SK-N-SH treated with all-trans-retinoic acid at 6 μM for 48 hours (cell line): ENCODE measurements around the gene SLC26A8.

Experiments used
- ATAC-seq: fragments of 200-7000 bp; cut with Tn5 transposase; 3 replicates; pipeline ENCODE4 v1.9.1; 2020; ENCODE audit warnings: mild to moderate bottlenecking, moderate library complexity
- BACH2 ChIP-seq: fragments of 250-450 bp; sonication (Bioruptor Pico); IDR thresholded peaks from 2 replicates; pipeline ENCODE4 v1.9.0; 2021; ENCODE audit warnings: mild to moderate bottlenecking, borderline replicate concordance
- CSDC2 ChIP-seq: fragments of 250-450 bp; sonication (Bioruptor Pico); IDR thresholded peaks from 2 replicates; pipeline ENCODE4 v1.5.0; 2020; ENCODE audit warnings: mild to moderate bottlenecking, moderate library complexity
- ESRRG ChIP-seq: fragments of 250-450 bp; sonication (Bioruptor Pico); IDR thresholded peaks from 2 replicates; pipeline ENCODE4 v1.6.1; 2021; ENCODE audit warnings: mild to moderate bottlenecking
- GLIS3 ChIP-seq: fragments of 250-450 bp; sonication (Bioruptor Pico); IDR thresholded peaks from 2 replicates; pipeline ENCODE4 v1.5.0; 2020; ENCODE audit warnings: mild to moderate bottlenecking, moderate library complexity
- ISL1 ChIP-seq: fragments of 250-450 bp; sonication (Bioruptor Pico); IDR thresholded peaks from 2 replicates; pipeline ENCODE4 v2.1.2; 2022; ENCODE audit warnings: mild to moderate bottlenecking, moderate library complexity
- OSR1 ChIP-seq: fragments of 250-450 bp; sonication (Bioruptor Pico); IDR thresholded peaks from 2 replicates; pipeline ENCODE4 v1.8.0; 2022; ENCODE audit warnings: moderate library complexity, mild to moderate bottlenecking, inconsistent platforms
- PPARA ChIP-seq: fragments of 250-450 bp; sonication (Bioruptor Pico); IDR thresholded peaks from 2 replicates; pipeline ENCODE4 v1.5.0; 2020; ENCODE audit warnings: mild to moderate bottlenecking, borderline replicate concordance
- SNAI2 ChIP-seq: fragments of 250-450 bp; sonication (Bioruptor Pico); IDR thresholded peaks from 2 replicates; pipeline ENCODE4 v1.5.0; 2020; ENCODE audit warnings: mild to moderate bottlenecking, moderate library complexity
- TCF4 ChIP-seq: fragments of 250-450 bp; sonication (Bioruptor Pico); IDR thresholded peaks from 2 replicates; pipeline ENCODE4 v1.8.0; 2021; ENCODE audit warnings: mild to moderate bottlenecking, moderate library complexity, borderline replicate concordance
- TOX ChIP-seq: fragments of 250-450 bp; sonication (Bioruptor Pico); IDR thresholded peaks from 2 replicates; pipeline ENCODE4 v1.8.0; 2021; ENCODE audit warnings: mild to moderate bottlenecking, moderate library complexity, borderline replicate concordance
- ZC3H10 ChIP-seq: fragments of 250-450 bp; sonication (Bioruptor Pico); IDR thresholded peaks from 2 replicates; pipeline ENCODE4 v1.5.1; 2021; ENCODE audit warnings: mild to moderate bottlenecking, moderate library complexity
- ZFP3 ChIP-seq: fragments of 250-450 bp; sonication (Bioruptor Pico); IDR thresholded peaks from 2 replicates; pipeline ENCODE4 v1.5.0; 2020; ENCODE audit warnings: mild to moderate bottlenecking, moderate library complexity
- ZFP30 ChIP-seq: fragments of 450-650 bp; formaldehyde crosslinking; IDR thresholded peaks from 2 replicates; pipeline ENCODE4 v1.5.0; 2022; ENCODE audit warnings: mild to moderate bottlenecking, moderate library complexity
- ZNF565 ChIP-seq: fragments of 450-650 bp; formaldehyde crosslinking; conservative IDR thresholded peaks from 2 replicates; pipeline ENCODE4 v1.5.0; 2020; ENCODE audit warnings: low read depth, mild to moderate bottlenecking, moderate library complexity
- ZNF70 ChIP-seq: fragments of 450-650 bp; formaldehyde crosslinking; IDR thresholded peaks from 2 replicates; pipeline ENCODE4 v1.5.0; 2020; ENCODE audit warnings: mild to moderate bottlenecking, moderate library complexity
- ZNF8 ChIP-seq: fragments of 450-650 bp; formaldehyde crosslinking; IDR thresholded peaks from 2 replicates; pipeline ENCODE4 v1.5.0; 2020; ENCODE audit warnings: mild to moderate bottlenecking, moderate library complexity
- TF ChIP-seq, protein P1 (sequence below): fragments of 250-450 bp; sonication (Bioruptor Pico); IDR thresholded peaks from 2 replicates; pipeline ENCODE4 v1.5.1; 2021; ENCODE audit warnings: mild to moderate bottlenecking, moderate library complexity
- TF ChIP-seq, protein P2 (sequence below): fragments of 250-450 bp; sonication (Bioruptor Pico); IDR thresholded peaks from 2 replicates; pipeline ENCODE4 v1.5.1; 2020; ENCODE audit warnings: low read depth, mild to moderate bottlenecking, moderate library complexity
- TF ChIP-seq, protein P3 (sequence below): fragments of 250-450 bp; sonication (Bioruptor Pico); IDR thresholded peaks from 2 replicates; pipeline ENCODE4 v1.5.0; 2020; ENCODE audit warnings: mild to moderate bottlenecking, moderate library complexity
- TF ChIP-seq, protein P4 (sequence below): fragments of 250-450 bp; sonication (Bioruptor Pico); IDR thresholded peaks from 2 replicates; pipeline ENCODE4 v1.8.0; 2020; ENCODE audit warnings: mild to moderate bottlenecking, moderate library complexity, borderline replicate concordance

The SLC26A8 gene

DNA sequence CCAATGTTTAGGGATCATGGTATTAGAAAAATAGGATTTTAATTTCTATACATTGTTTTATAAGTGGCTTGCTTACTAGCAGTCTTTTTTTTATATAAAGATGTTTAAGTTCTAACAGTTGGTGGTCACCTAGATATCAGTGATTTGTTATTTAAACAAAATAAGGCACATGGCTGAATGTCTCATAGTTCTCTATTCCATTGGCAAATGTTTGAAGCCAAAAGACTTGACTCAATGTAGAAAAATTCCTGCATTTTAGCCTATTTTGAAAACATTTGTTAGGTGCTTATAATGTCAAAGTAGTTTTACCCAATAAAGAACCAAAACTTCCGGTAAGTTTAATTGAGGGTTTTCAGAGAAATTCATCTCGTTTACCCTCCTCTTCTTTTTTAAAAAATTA lies 30.0 kb upstream of the SLC26A8 start:
- TF ChIP-seq ZNF70 (CRISPR knock-in tag), result no peak
- TF ChIP-seq GLIS3, result no peak
- no peak for TF ChIP-seq ESRRG (CRISPR knock-in tag)
- TF ChIP-seq CSDC2 (CRISPR knock-in tag), result no peak
- TF ChIP-seq ZC3H10 (CRISPR knock-in tag), result no peak
- TF ChIP-seq, protein P1, sequence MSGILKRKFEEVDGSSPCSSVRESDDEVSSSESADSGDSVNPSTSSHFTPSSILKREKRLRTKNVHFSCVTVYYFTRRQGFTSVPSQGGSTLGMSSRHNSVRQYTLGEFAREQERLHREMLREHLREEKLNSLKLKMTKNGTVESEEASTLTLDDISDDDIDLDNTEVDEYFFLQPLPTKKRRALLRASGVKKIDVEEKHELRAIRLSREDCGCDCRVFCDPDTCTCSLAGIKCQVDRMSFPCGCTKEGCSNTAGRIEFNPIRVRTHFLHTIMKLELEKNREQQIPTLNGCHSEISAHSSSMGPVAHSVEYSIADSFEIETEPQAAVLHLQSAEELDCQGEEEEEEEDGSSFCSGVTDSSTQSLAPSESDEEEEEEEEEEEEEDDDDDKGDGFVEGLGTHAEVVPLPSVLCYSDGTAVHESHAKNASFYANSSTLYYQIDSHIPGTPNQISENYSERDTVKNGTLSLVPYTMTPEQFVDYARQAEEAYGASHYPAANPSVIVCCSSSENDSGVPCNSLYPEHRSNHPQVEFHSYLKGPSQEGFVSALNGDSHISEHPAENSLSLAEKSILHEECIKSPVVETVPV, result no peak
- no peak for TF ChIP-seq ZNF8
- no peak for TF ChIP-seq BACH2
- TF ChIP-seq SNAI2 (CRISPR knock-in tag), result no peak
- TF ChIP-seq ZFP30 (CRISPR knock-in tag), result no peak
- no peak for TF ChIP-seq TOX (CRISPR knock-in tag)
- TF ChIP-seq OSR1, result no peak
- TF ChIP-seq ISL1, result no peak
- TF ChIP-seq, all 23 proteins: peak for 0
- ATAC-seq, result no peak

DNA sequence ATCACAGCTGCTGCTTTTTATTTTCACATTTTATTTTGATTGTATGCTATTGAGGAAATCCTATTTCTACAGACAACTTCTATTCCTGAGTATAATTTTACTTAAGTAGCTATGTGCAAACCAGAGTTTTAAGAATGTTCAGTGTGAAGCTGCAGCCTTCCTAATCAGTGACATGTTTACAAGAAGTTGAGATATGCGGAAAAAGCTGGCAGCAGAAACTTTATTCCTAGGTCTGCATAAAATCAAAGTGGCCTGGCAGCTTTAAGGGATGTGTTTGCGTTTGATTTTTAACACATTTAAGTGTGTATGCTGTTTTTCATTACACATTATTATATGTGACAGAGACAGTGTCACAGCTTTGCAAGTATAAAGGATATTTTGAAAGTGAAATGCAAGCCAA lies 29.4 kb upstream of the SLC26A8 start:
- ATAC-seq, result no peak
- TF ChIP-seq TOX (CRISPR knock-in tag), result no peak
- no peak for TF ChIP-seq ZNF8
- TF ChIP-seq, protein P2, sequence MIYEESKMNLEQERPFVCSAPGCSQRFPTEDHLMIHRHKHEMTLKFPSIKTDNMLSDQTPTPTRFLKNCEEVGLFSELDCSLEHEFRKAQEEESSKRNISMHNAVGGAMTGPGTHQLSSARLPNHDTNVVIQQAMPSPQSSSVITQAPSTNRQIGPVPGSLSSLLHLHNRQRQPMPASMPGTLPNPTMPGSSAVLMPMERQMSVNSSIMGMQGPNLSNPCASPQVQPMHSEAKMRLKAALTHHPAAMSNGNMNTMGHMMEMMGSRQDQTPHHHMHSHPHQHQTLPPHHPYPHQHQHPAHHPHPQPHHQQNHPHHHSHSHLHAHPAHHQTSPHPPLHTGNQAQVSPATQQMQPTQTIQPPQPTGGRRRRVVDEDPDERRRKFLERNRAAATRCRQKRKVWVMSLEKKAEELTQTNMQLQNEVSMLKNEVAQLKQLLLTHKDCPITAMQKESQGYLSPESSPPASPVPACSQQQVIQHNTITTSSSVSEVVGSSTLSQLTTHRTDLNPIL, result no peak
- no peak for TF ChIP-seq ESRRG (CRISPR knock-in tag)
- TF ChIP-seq TCF4 (CRISPR knock-in tag), result peak; percentile 34; the same call in 1 of the 2 replicates
- TF ChIP-seq PPARA (CRISPR knock-in tag), result no peak

DNA sequence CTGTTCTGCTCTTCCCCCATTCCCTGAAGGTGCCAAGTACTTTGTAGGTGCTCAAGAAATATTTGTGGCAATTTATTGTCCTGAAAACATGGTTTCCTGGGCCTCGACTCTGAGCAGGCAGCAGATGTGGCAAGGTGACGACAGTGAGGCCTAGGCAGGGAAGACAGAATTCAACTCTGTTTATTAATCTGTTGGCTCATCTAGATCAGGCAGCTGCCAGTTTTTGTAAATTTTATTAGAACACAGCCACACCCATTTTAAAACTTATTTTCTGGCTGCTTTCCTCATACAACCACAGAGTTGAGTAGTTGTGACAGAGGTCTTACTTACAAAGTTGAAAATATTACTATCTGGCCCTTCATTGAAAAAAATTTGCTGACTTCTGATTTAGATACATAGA lies 27.7 kb upstream of the SLC26A8 start:
- TF ChIP-seq ZFP3 (CRISPR knock-in tag) (no peak), ZFP30 (CRISPR knock-in tag) (no peak), ZNF565 (CRISPR knock-in tag) (no peak), ZNF70 (CRISPR knock-in tag) (no peak), GLIS3 (no peak), OSR1 (no peak), PPARA (CRISPR knock-in tag) (no peak)
- ATAC-seq, result no peak

DNA sequence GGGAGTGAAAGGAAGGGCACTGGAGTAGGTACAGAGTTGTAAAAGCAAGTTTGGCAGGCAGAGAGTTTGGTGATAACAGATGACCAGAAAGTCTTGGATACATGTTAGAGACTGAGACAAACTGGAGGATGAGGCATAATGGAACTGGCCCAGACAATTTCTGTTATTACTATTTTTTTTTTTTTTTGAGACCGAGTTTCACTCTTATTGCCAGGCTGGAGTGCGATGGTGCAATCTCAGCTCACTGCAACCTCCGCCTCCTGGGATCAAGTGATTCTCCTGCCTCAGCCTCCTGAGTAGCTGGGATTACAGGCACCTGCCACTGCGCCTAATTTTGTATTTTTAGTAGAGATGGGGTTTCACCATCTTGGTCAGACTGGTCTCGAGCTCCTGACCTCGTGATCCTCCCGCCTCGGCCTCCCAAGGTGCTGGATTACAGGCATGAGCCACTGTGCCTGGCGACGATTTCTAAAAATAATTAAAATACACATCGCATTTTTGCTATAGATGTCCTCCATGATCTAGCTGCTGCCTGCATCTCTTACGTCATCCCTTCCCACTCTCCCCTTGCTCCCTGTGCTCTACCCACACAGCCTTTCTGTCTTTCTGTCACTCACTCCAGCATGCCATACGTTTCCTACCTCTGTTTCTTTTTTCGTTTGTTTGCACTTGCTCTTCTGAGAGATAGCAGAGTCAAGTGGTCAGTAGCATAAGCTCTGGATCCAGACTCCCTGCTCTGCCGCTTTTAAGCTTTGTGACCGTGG lies 26.7 kb upstream of the SLC26A8 start:
- ATAC-seq, result no peak
- TF ChIP-seq GLIS3 (no peak), BACH2 (no peak), ESRRG (CRISPR knock-in tag) (no peak), ZNF70 (CRISPR knock-in tag) (no peak)
- TF ChIP-seq, protein P1, result no peak
- TF ChIP-seq, all 23 proteins: peak for 0

DNA sequence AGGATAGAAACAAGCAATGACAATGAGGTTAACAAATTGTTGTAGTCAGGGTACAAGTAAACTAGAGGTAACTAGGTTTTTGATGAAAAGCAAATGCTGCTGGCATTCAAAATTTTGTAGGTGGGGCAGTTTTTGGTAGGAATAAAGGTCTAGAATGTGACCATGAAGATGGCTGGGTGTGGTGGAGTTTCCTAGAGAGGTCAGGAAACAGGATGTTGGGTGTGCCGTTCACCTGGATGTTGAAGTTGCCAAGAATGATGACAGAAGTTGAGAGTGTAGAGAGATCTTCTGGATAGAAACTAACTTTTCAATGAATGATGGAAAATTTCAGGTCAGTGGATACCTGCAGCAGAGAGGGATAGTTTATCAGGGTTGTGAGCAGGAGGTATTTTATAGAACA lies 25.9 kb upstream of the SLC26A8 start:
- no peak for TF ChIP-seq ISL1
- TF ChIP-seq ZNF70 (CRISPR knock-in tag), result no peak
- TF ChIP-seq ZNF8, result no peak
- no peak for TF ChIP-seq ESRRG (CRISPR knock-in tag)
- TF ChIP-seq, protein P3, sequence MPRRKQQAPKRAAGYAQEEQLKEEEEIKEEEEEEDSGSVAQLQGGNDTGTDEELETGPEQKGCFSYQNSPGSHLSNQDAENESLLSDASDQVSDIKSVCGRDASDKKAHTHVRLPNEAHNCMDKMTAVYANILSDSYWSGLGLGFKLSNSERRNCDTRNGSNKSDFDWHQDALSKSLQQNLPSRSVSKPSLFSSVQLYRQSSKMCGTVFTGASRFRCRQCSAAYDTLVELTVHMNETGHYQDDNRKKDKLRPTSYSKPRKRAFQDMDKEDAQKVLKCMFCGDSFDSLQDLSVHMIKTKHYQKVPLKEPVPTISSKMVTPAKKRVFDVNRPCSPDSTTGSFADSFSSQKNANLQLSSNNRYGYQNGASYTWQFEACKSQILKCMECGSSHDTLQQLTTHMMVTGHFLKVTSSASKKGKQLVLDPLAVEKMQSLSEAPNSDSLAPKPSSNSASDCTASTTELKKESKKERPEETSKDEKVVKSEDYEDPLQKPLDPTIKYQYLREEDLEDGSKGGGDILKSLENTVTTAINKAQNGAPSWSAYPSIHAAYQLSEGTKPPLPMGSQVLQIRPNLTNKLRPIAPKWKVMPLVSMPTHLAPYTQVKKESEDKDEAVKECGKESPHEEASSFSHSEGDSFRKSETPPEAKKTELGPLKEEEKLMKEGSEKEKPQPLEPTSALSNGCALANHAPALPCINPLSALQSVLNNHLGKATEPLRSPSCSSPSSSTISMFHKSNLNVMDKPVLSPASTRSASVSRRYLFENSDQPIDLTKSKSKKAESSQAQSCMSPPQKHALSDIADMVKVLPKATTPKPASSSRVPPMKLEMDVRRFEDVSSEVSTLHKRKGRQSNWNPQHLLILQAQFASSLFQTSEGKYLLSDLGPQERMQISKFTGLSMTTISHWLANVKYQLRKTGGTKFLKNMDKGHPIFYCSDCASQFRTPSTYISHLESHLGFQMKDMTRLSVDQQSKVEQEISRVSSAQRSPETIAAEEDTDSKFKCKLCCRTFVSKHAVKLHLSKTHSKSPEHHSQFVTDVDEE, result no peak
- TF ChIP-seq TOX (CRISPR knock-in tag), result no peak
- TF ChIP-seq OSR1, result no peak
- no peak for TF ChIP-seq BACH2
- TF ChIP-seq ZC3H10 (CRISPR knock-in tag), result no peak
- TF ChIP-seq, protein P4, sequence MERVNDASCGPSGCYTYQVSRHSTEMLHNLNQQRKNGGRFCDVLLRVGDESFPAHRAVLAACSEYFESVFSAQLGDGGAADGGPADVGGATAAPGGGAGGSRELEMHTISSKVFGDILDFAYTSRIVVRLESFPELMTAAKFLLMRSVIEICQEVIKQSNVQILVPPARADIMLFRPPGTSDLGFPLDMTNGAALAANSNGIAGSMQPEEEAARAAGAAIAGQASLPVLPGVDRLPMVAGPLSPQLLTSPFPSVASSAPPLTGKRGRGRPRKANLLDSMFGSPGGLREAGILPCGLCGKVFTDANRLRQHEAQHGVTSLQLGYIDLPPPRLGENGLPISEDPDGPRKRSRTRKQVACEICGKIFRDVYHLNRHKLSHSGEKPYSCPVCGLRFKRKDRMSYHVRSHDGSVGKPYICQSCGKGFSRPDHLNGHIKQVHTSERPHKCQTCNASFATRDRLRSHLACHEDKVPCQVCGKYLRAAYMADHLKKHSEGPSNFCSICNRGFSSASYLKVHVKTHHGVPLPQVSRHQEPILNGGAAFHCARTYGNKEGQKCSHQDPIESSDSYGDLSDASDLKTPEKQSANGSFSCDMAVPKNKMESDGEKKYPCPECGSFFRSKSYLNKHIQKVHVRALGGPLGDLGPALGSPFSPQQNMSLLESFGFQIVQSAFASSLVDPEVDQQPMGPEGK (CRISPR knock-in tag), result no peak
- TF ChIP-seq, protein P1, result no peak
- no peak for ATAC-seq
